Measurements from ENCODE around the gene RABL2B.

DNA sequence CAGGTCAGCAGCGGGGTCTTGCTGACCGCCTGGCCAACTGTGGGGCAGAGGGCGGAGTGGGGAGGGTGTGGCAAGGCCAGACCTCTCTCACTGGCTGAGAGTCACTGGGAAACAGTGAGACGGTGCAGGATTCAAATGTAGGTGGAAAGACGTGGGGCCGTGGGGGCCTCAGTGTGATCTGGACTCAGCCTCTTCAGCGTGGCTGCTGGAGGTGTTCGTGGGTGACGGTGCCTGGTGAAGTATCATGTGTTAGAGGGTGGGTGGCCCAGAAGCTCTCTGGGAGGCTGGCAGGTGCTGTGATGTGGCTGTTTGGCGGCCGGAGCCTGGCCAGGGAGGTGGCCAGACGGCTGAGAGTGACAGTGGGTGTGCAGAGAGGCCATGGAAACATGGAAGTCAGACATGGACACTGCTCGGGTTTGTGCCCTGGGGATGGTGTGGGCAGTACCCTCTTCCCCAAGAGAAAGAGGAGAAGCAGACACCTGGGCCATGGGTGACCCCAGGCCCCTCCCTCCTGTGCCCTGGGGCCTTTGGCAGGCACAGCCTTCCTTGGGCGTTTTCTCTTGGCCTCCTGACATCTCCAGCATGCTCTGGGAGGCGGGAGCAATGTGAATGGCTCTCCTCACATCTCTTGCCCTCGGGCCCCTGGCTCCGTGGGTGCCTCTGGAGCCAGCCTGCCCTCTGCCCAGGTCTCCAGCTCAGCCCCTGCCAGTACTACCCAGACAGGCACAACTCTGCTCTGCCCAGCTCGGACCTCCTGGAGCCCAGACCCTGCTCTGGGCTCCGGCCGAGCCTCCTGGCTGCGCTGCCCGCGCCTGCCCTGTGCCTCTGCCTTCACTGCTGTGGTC, 55.5 kb downstream of the RABL2B start:
- TF ChIP-seq MYC (IDR thresholded peaks at IDR 0.05; ENCODE audit: low read depth, low read length) = no peak
- TF ChIP-seq, protein P1, sequence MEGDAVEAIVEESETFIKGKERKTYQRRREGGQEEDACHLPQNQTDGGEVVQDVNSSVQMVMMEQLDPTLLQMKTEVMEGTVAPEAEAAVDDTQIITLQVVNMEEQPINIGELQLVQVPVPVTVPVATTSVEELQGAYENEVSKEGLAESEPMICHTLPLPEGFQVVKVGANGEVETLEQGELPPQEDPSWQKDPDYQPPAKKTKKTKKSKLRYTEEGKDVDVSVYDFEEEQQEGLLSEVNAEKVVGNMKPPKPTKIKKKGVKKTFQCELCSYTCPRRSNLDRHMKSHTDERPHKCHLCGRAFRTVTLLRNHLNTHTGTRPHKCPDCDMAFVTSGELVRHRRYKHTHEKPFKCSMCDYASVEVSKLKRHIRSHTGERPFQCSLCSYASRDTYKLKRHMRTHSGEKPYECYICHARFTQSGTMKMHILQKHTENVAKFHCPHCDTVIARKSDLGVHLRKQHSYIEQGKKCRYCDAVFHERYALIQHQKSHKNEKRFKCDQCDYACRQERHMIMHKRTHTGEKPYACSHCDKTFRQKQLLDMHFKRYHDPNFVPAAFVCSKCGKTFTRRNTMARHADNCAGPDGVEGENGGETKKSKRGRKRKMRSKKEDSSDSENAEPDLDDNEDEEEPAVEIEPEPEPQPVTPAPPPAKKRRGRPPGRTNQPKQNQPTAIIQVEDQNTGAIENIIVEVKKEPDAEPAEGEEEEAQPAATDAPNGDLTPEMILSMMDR (IDR thresholded peaks at IDR 0.05; ENCODE audit: low read depth, low read length) = no peak
